Sigmoid colon (tissue), 7 donors: Measurements from ENCODE around the gene SWAP70. TPM values are rescaled to one million over a fixed set of nuclear protein-coding genes. Genes with fewer than 3 reads are reported as not detected.

Source experiments
- DNase-seq: peaks from one replicate; pipeline ENCODE4 v3.0.0-alpha.2; 2019
- H3K27ac ChIP-seq, 4 donors: fragments of 200-600 bp; sonication (generic); one replicate each; pipeline ENCODE4 v1.5.1; 2016 to 2019; ENCODE audit warnings: mild to moderate bottlenecking in 1 of 4
- H3K27me3 ChIP-seq, 3 donors: fragments of 200-600 bp; sonication (generic); one replicate each; pipeline ENCODE4 v1.5.1; 2019; ENCODE audit warnings: mild to moderate bottlenecking in 1 of 3
- H3K36me3 ChIP-seq, 4 donors: fragments of 200-600 bp; sonication (generic); one replicate each; pipeline ENCODE4 v1.5.1; 2016 to 2019
- H3K4me1 ChIP-seq, 4 donors: fragments of 200-600 bp; sonication (generic); one replicate each; pipeline ENCODE4 v1.5.1; 2017 to 2019
- H3K4me3 ChIP-seq, 4 donors: fragments of 200-600 bp; sonication (generic); one replicate each; pipeline ENCODE4 v1.5.1; 2017 to 2019; ENCODE audit warnings: mild to moderate bottlenecking in 2 of 4, moderate library complexity in 1 of 4
- H3K9me3 ChIP-seq, 4 donors: fragments of 200-600 bp in 3 of 4; sonication (generic) in 3 of 4; one replicate each; pipeline versions ENCODE4 v1.5.1 to v1.6.1; 2013 to 2019
- CTCF ChIP-seq, 4 experiments: fragments of 450-650 bp in 3 of 4; fragments of 200-600 bp in 1 of 4; IDR thresholded peaks; one replicate each; pipeline ENCODE4 v1.5.1; 2016 to 2019; ENCODE audit warnings: antibody characterized with exemption in 4 of 4, mild to moderate bottlenecking in 3 of 4, moderate library complexity in 2 of 4
- EP300 ChIP-seq, 4 donors: sonication (generic); formaldehyde crosslinking; IDR thresholded peaks; one replicate each; pipeline ENCODE4 v1.6.1; 2017; ENCODE audit warnings: antibody characterized with exemption in 4 of 4
- POLR2A ChIP-seq, 2 donors: fragments of 450-650 bp; IDR thresholded peaks; one replicate each; pipeline ENCODE4 v1.6.1; 2016; ENCODE audit warnings: antibody characterized with exemption in 2 of 2, mild to moderate bottlenecking in 2 of 2, moderate library complexity in 2 of 2
- POLR2AphosphoS5 ChIP-seq, 4 donors: sonication (generic); formaldehyde crosslinking; IDR thresholded peaks; one replicate each; pipeline ENCODE4 v1.6.1; 2017; ENCODE audit warnings: antibody characterized with exemption in 4 of 4
- WGBS, 2 donors: extraction: QIAGEN DNeasy Blood & Tissue Kit; methylation state at CpG; one replicate each; pipeline ENCODE4 v1.1.7; 2013; 5-methylcytosine and 5-hydroxymethylcytosine counted together
- intact Hi-C: fragments of 100-400 bp; cut with DNase I; formaldehyde crosslinking; loops from one replicate; pipeline ENCODE4 v1.15.1; 2023
- polyA plus RNA-seq, 3 donors: library from polyadenylated mRNA; stranded (reverse); fragments of 200-250 nt; gene quantifications; one replicate each; pipeline ENCODE4 v1.2.3, GENCODE V29; 2013
- total RNA-seq, 4 donors: library from RNA; depleted of rRNA; stranded (reverse); fragments of >200 nt; gene quantifications; one replicate each; pipeline ENCODE4 v1.1.0, GENCODE V29; 2016
- donor health status: healthy with polysubstance abuse.
- donor health status: Bipolar disorder and iron deficiency.
- donor health status: healthy.

Gene SWAP70
- total and polyA plus RNA-seq, 7 donors = 9.5 to 30.3 (median 22.1) TPM

- no peaks in the 10 kb centered on the region for H3K36me3 ChIP-seq
- no peak overlapping the region for H3K4me3 ChIP-seq
- no peaks in the 10 kb centered on the region for H3K27me3 ChIP-seq
- TF ChIP-seq CTCF (IDR thresholded peaks at IDR 0.05) (no peak), POLR2A (IDR thresholded peaks at IDR 0.05) (no peak), EP300 (IDR thresholded peaks at IDR 0.05) (no peak), POLR2AphosphoS5 (IDR thresholded peaks at IDR 0.05) (no peak)
- no peak for DNase-seq
- no peaks in the 10 kb centered on the region for H3K4me1 ChIP-seq
- 57 to 76% methylated on average over 2 of the region's 2 CpGs for WGBS, 2 donors
- H3K27ac ChIP-seq = no peak overlapping the region
- intact Hi-C loops = no loop called here
- H3K9me3 ChIP-seq = no peaks in the 10 kb centered on the region
Observed at GRCh38 chr11:9633679-9634078, 30.2 kb upstream of the SWAP70 start.

DNA sequence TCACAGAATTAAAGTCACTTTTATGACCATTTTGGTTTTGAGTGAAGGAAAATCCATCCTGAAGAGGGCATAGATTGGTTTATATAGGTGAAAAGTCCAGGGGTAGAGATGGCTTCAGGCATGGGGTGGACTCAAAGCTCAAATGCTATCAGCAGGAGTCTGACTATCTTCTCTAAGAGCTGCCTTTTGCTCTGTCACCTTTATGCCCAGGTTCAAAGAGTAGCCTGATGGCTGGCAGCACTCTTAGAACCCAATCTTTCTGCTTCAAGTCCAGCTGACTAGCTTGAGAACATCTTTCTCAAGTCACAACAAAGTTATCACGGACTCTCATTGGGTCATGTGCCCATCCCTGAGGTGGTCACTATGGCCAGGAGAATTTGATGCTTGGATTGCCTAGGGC, 27.2 kb upstream of the SWAP70 start:
- no peaks in the 10 kb centered on the region for H3K9me3 ChIP-seq
- no peak for DNase-seq
- H3K4me1 ChIP-seq = no peaks in the 10 kb centered on the region
- no peaks in the 10 kb centered on the region for H3K36me3 ChIP-seq
- TF ChIP-seq CTCF (IDR thresholded peaks at IDR 0.05) (no peak), POLR2A (IDR thresholded peaks at IDR 0.05) (no peak), POLR2AphosphoS5 (IDR thresholded peaks at IDR 0.05) (no peak), EP300 (IDR thresholded peaks at IDR 0.05) (no peak)
- H3K27me3 ChIP-seq = no peaks in the 10 kb centered on the region
- H3K4me3 ChIP-seq = no peak overlapping the region
- intact Hi-C loops = no loop called here
- 96 to 99% methylated on average over 1 of the region's 1 CpG for WGBS, 2 donors
- no peak overlapping the region for H3K27ac ChIP-seq

DNA sequence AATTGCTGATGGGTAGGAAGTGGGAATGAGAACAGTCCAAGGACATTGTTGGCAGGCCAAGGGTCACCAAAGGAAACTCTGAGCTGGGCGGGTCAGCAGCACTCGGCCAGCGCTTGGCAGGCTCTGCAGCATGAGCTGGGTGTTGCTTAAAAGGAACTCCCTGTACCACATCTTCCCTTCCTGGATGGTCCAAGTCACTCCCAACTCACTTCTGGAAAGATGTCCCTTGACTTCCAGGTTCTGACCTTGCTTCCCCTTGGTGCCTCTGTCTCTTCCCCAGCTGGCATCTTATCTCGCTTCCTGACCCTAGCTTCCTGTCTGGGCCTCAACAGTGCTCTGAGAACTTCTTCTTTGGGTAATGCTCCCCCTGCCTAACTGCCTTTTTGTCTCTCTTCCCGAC, 24.8 kb upstream of the SWAP70 start:
- H3K27ac ChIP-seq = peak overlapping the region; percentile 5 to 61 (median 44)
- H3K27me3 ChIP-seq = no peaks in the 10 kb centered on the region
- H3K36me3 ChIP-seq = no peaks in the 10 kb centered on the region
- TF ChIP-seq EP300 (IDR thresholded peaks at IDR 0.05) (peak in 1 of 4 donors; percentile 26), POLR2AphosphoS5 (IDR thresholded peaks at IDR 0.05) (peak in 2 of 4 donors; percentile 17 to 30), POLR2A (IDR thresholded peaks at IDR 0.05) (no peak), CTCF (IDR thresholded peaks at IDR 0.05) (no peak)
- H3K4me1 ChIP-seq = no peaks in the 10 kb centered on the region
- DNase-seq = no peak
- no peak overlapping the region for H3K4me3 ChIP-seq
- intact Hi-C loops = no loop called here
- H3K9me3 ChIP-seq = no peaks in the 10 kb centered on the region
- 43 to 59% methylated on average over 5 of the region's 5 CpGs for WGBS, 2 donors

GRCh38 chr11:9639985-9640384, 23.9 kb upstream of the SWAP70 start:
- H3K27ac ChIP-seq = peak overlapping the region in 3 of 4 donors; percentile 41 to 61 (median 47)
- 77 to 91% methylated on average over 4 of the region's 4 CpGs for WGBS, 2 donors
- intact Hi-C loops = no loop called here

GRCh38 chr11:9642894-9643293, 21.0 kb upstream of the SWAP70 start:
- Histone ChIP-seq H3K27me3 (no peaks in the 10 kb centered on the region), H3K4me3 (no peak overlapping the region), H3K27ac (no peak overlapping the region), H3K36me3 (no peaks in the 10 kb centered on the region), H3K4me1 (no peaks in the 10 kb centered on the region), H3K9me3 (no peaks in the 10 kb centered on the region)
- intact Hi-C loops = no loop called here
- WGBS, 2 donors = 74 to 86% methylated on average over 2 of the region's 2 CpGs
- TF ChIP-seq POLR2AphosphoS5 (IDR thresholded peaks at IDR 0.05) (no peak), CTCF (IDR thresholded peaks at IDR 0.05) (no peak), POLR2A (IDR thresholded peaks at IDR 0.05) (no peak), EP300 (IDR thresholded peaks at IDR 0.05) (no peak)
- no peak for DNase-seq

More at GRCh38 chr11:9639985-9640384, 23.9 kb upstream of the SWAP70 start:
- H3K4me1 ChIP-seq = no peaks in the 10 kb centered on the region
- TF ChIP-seq POLR2A (IDR thresholded peaks at IDR 0.05) = no peak
- TF ChIP-seq EP300 (IDR thresholded peaks at IDR 0.05) = peak in 2 of 4 donors; percentile 27 to 48
- no peak overlapping the region for H3K4me3 ChIP-seq
- H3K36me3 ChIP-seq = no peaks in the 10 kb centered on the region
- H3K9me3 ChIP-seq = no peaks in the 10 kb centered on the region
- DNase-seq = no peak
- no peaks in the 10 kb centered on the region for H3K27me3 ChIP-seq
